A673 (cell line): ENCODE results near the gene EXOC4. TPM values are rescaled to one million over a fixed set of nuclear protein-coding genes. Genes with fewer than 3 reads are reported as not detected.

Experiments
- BruUV-seq: library from RNA; stranded (reverse); fragments of 400-500 nt; replicated peaks from 2 replicates; lab custom pipeline; 2021; lab: Mats Ljungman, UMichigan
- CTCF ChIA-PET: fragments of 300-600 bp; sonication (Branson Sonifier 250); formaldehyde crosslinking; loops from one replicate; lab custom pipeline; 2022; ENCODE audit warnings: antibody characterized with exemption; lab: Charles Lee
- POLR2A ChIA-PET: fragments of 300-600 bp; sonication (Branson Sonifier 250); formaldehyde crosslinking; loops from one replicate; lab custom pipeline; 2022; ENCODE audit warnings: antibody characterized with exemption; ENCODE audit not compliant: low non-redundant PET; lab: Charles Lee
- DNase-seq: peaks from one replicate; pipeline ENCODE4 v3.0.0-alpha.2; 2015; ENCODE audit warnings: low spot score
- H3K27ac ChIP-seq: fragments of 200-600 bp; sonication (generic); 2 replicates; pipeline ENCODE4 v1.5.1; 2016; ENCODE audit warnings: mixed run types, low read depth, mild to moderate bottlenecking, mixed read lengths, antibody characterized with exemption, low read length; ENCODE audit not compliant: poor library complexity, severe bottlenecking
- H3K27me3 ChIP-seq: fragments of 200-600 bp; sonication (generic); replicated peaks from 2 replicates; pipeline ENCODE4 v1.6.1; 2017; ENCODE audit warnings: mixed run types, low read depth, mild to moderate bottlenecking, mixed read lengths, antibody characterized with exemption, low read length; ENCODE audit not compliant: insufficient read depth, poor library complexity
- H3K36me3 ChIP-seq: fragments of 200-600 bp; sonication (generic); 2 replicates; pipeline ENCODE4 v1.6.1; 2016; ENCODE audit warnings: mixed run types, mild to moderate bottlenecking, mixed read lengths, antibody characterized with exemption, low read length; ENCODE audit not compliant: insufficient read depth, poor library complexity, severe bottlenecking
- H3K4me1 ChIP-seq: fragments of 200-600 bp; sonication (generic); 2 replicates; pipeline ENCODE4 v1.6.1; 2017; ENCODE audit warnings: mixed run types, mild to moderate bottlenecking, mixed read lengths, antibody characterized with exemption, low read length; ENCODE audit not compliant: insufficient read depth, poor library complexity, severe bottlenecking
- H3K4me3 ChIP-seq: fragments of 200-600 bp; sonication (generic); 2 replicates; pipeline ENCODE4 v1.5.1; 2016; ENCODE audit warnings: low read depth, mixed run types, mild to moderate bottlenecking, mixed read lengths, low read length; ENCODE audit not compliant: poor library complexity, severe bottlenecking
- H3K9me3 ChIP-seq: fragments of 200-600 bp; sonication (generic); 2 replicates; pipeline ENCODE4 v1.6.1; 2016; ENCODE audit warnings: mixed run types, low read depth, mild to moderate bottlenecking, mixed read lengths, antibody characterized with exemption, low read length; ENCODE audit not compliant: poor library complexity, severe bottlenecking
- EZH2 ChIP-seq: fragments of 200-600 bp; sonication (generic); IDR thresholded peaks from 2 replicates; pipeline ENCODE4 v1.6.1; 2017; ENCODE audit warnings: borderline replicate concordance, low read depth, mild to moderate bottlenecking, mixed read lengths, antibody characterized with exemption, low read length; ENCODE audit not compliant: poor library complexity, severe bottlenecking
- intact Hi-C: fragments of 100-400 bp; cut with micrococcal nuclease; formaldehyde crosslinking; loops from one replicate; pipeline ENCODE4 v1.10.0; 2022; ENCODE audit not compliant: unreplicated experiment
- total RNA-seq: library from RNA; stranded (reverse); gene quantifications from 2 replicates; pipeline ENCODE4 v1.2.3, GENCODE V29; 2021
- TF ChIP-seq, protein P1 (sequence below): fragments of 300-800, 200-600 bp; sonication (generic); conservative IDR thresholded peaks from 2 replicates; pipeline ENCODE4 v1.5.1; 2017; ENCODE audit warnings: low read depth, mild to moderate bottlenecking, antibody characterized with exemption, low read length, moderate library complexity, mixed read lengths

The EXOC4 gene
- total RNA-seq, 1 experiment from 2014 or later = 66.1 TPM

DNA sequence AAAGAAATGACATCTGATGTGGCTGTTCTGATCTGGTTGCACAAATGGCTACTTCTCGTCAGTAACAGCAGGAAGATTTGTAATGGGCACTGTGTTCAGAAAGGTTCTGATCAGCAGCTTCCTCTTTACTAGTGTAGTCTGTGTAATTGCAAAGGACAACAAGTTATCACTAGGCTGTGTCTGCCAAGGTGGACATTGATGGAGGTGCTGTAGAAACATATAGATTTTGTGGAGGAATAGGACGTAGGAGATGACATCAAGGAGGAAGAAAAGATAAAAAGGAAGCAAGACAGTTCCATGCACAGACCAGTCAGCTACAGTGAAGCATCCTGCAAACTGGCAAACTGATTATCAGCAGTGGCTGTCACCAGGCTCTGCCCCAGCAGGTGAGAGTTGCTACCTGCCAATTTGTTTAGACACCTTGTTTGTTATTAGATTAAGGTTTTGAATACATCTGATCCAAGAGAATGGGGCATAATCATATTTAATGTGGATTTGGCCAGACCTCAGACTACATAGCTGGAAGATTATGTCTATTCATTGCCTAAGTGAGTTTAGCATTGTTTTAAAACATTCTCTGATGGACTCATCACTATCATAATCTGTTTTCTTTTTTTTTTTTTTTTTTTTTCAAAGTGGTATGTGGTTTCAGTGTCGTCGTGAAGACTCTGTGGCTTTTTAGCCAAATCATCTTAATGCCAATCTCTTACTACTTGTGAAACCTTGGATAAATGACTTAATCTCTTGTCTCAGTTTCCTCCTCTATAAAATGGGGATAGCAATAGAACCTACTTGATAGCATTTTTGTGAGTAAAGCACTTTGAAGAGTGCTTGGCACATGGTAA, 456.4 kb downstream of the EXOC4 start:
- Histone ChIP-seq H3K9me3 (no peaks in the 10 kb centered on the region), H3K36me3 (no peaks in the 10 kb centered on the region), H3K27ac (no peak overlapping the region), H3K4me1 (no peaks in the 10 kb centered on the region), H3K27me3 (no peaks in the 10 kb centered on the region), H3K4me3 (no peak overlapping the region)
- ChIA-PET POLR2A (no interaction called here), CTCF (no interaction called here)
- intact Hi-C loops = no loop called here
- TF ChIP-seq, protein P1, sequence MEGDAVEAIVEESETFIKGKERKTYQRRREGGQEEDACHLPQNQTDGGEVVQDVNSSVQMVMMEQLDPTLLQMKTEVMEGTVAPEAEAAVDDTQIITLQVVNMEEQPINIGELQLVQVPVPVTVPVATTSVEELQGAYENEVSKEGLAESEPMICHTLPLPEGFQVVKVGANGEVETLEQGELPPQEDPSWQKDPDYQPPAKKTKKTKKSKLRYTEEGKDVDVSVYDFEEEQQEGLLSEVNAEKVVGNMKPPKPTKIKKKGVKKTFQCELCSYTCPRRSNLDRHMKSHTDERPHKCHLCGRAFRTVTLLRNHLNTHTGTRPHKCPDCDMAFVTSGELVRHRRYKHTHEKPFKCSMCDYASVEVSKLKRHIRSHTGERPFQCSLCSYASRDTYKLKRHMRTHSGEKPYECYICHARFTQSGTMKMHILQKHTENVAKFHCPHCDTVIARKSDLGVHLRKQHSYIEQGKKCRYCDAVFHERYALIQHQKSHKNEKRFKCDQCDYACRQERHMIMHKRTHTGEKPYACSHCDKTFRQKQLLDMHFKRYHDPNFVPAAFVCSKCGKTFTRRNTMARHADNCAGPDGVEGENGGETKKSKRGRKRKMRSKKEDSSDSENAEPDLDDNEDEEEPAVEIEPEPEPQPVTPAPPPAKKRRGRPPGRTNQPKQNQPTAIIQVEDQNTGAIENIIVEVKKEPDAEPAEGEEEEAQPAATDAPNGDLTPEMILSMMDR = no peak
- no peak for TF ChIP-seq EZH2
- DNase-seq = no peak
- no TSS peak for BruUV-seq

DNA sequence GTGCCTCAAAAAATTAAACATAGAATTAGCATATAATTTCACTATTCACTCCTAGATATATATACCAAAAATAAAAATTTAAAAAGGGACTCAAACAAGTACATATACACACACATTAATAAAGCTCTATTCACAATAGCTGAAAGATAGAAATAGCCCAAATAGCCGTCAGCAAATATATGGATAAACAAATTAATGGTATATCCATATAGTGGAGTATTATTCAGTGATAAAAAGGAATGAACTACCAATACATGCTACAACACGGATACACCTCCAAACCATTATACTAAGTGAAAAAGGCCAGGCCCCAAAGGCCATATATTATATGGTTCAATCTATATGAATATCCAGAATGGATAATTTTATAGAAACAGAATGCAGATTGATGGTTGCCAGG, 459.7 kb downstream of the EXOC4 start:
- TF ChIP-seq EZH2 = no peak
- TF ChIP-seq, protein P1 = no peak
- Histone ChIP-seq H3K27me3 (no peaks in the 10 kb centered on the region), H3K4me3 (no peak overlapping the region), H3K4me1 (no peaks in the 10 kb centered on the region), H3K36me3 (no peaks in the 10 kb centered on the region), H3K27ac (no peak overlapping the region), H3K9me3 (no peaks in the 10 kb centered on the region)
- CTCF ChIA-PET = no interaction called here
- no TSS peak for BruUV-seq
- POLR2A ChIA-PET = interaction anchor here (0.7 kb wide), 1 partner anchor 910 kb away, joined by 17 read pairs; no protein-coding TSS in a partner anchor
- intact Hi-C loops = no loop called here
- DNase-seq = no peak

DNA sequence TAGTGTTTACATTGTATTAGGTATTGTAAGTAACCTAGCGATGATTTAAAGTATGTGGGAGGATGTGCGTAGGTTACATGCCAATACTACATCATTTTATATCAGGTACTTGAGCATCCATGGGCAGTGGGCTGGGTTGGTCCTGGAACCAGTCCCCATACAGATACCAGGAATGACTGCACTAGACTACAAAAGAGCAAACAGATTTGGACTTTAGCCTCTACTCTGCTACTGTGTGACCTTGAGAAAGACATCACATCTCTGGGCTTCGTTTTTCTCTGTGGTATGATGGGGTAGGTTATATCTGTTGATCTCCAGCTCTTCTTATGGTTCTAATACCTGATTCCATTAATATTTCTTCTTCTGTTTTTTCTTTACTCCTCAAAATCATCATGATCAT, 461.8 kb downstream of the EXOC4 start:
- intact Hi-C loops = no loop called here
- Histone ChIP-seq H3K9me3 (no peaks in the 10 kb centered on the region), H3K27ac (no peak overlapping the region), H3K4me3 (no peak overlapping the region), H3K27me3 (no peaks in the 10 kb centered on the region), H3K4me1 (no peaks in the 10 kb centered on the region), H3K36me3 (no peaks in the 10 kb centered on the region)
- ChIA-PET POLR2A (no interaction called here), CTCF (no interaction called here)
- TF ChIP-seq, protein P1 = no peak
- TF ChIP-seq EZH2 = no peak
- BruUV-seq = no TSS peak
- DNase-seq = no peak
